ENCODE measurements around the gene MAP7.
"Not testable (repeated sequence)": the region's sequence is repeated elsewhere in the genome, so short reads cannot be mapped to it uniquely, and the experiment has no call there.

Gene MAP7

GRCh38 chr6:136468711-136469110, 81.5 kb downstream of the MAP7 start:
- ATAC-seq (no peak), DNase-seq (no peak)

- ATAC-seq = no peak
Observed at GRCh38 chr6:136467186-136467585, 83.0 kb downstream of the MAP7 start.

GRCh38 chr6:136466777-136467176, 83.4 kb downstream of the MAP7 start:
- no peak for ATAC-seq
- DNase-seq = no peak

More at GRCh38 chr6:136467186-136467585, 83.0 kb downstream of the MAP7 start:
- no peak for DNase-seq

- DNase-seq = no peak
- ATAC-seq = no peak
Observed at GRCh38 chr6:136465766-136466303, 84.4 kb downstream of the MAP7 start.

GRCh38 chr6:136464874-136465273, 85.3 kb downstream of the MAP7 start:
- no peak for ATAC-seq
- DNase-seq = no peak

- ATAC-seq (no peak), DNase-seq (no peak)
Observed at GRCh38 chr6:136464148-136464547, 86.1 kb downstream of the MAP7 start.

- ATAC-seq = no peak
- DNase-seq = no peak
Observed at GRCh38 chr6:136463743-136464142, 86.5 kb downstream of the MAP7 start.

- no peak for ATAC-seq
- DNase-seq = no peak
Observed at GRCh38 chr6:136446579-136447187, 103.5 kb downstream of the MAP7 start.

- DNase-seq (no peak), ATAC-seq (no peak)
Observed at GRCh38 chr6:136446145-136446544, 104.1 kb downstream of the MAP7 start.

GRCh38 chr6:136445063-136445462, 105.2 kb downstream of the MAP7 start:
- ATAC-seq (no peak), DNase-seq (no peak)

GRCh38 chr6:136440203-136440602, 110.0 kb downstream of the MAP7 start:
- no peak for DNase-seq

GRCh38 chr6:136439514-136440190, 110.6 kb downstream of the MAP7 start:
- ATAC-seq (no peak), DNase-seq (no peak)

More at GRCh38 chr6:136440203-136440602, 110.0 kb downstream of the MAP7 start:
- no peak for ATAC-seq

- DNase-seq (no peak), ATAC-seq (no peak)
Observed at GRCh38 chr6:136438441-136438840, 111.8 kb downstream of the MAP7 start.

- no peak for DNase-seq
Observed at GRCh38 chr6:136437246-136437645, 113.0 kb downstream of the MAP7 start.

GRCh38 chr6:136435101-136435500, 115.1 kb downstream of the MAP7 start:
- ATAC-seq = no peak
- no peak for DNase-seq

More at GRCh38 chr6:136437246-136437645, 113.0 kb downstream of the MAP7 start:
- no peak for ATAC-seq

GRCh38 chr6:136431306-136431705, 118.9 kb downstream of the MAP7 start:
- ATAC-seq, DNase-seq: not testable (repeated sequence)

GRCh38 chr6:136429264-136430065, 120.8 kb downstream of the MAP7 start:
- no peak for ATAC-seq

GRCh38 chr6:136427378-136427717, 122.9 kb downstream of the MAP7 start:
- DNase-seq = no peak
- no peak for ATAC-seq

More at GRCh38 chr6:136429264-136430065, 120.8 kb downstream of the MAP7 start:
- no peak for DNase-seq

- DNase-seq (no peak), ATAC-seq (no peak)
Observed at GRCh38 chr6:136426627-136427377, 123.4 kb downstream of the MAP7 start.

GRCh38 chr6:136425793-136426192, 124.4 kb downstream of the MAP7 start:
- DNase-seq (no peak), ATAC-seq (no peak)

- no peak for DNase-seq
- no peak for ATAC-seq
Observed at GRCh38 chr6:136424901-136425300, 125.3 kb downstream of the MAP7 start.

- no peak for DNase-seq
- ATAC-seq = no peak
Observed at GRCh38 chr6:136424450-136424849, 125.8 kb downstream of the MAP7 start.

Measured in stimulated activated naive CD8-positive, alpha-beta T cell treated with anti-CD3 and anti-CD28 coated beads, Interleukin-15, Interleukin-2, amounts not matched to agents 100 U/mL and 50 U/mL, for 24 hours (primary cell).